Measurements from ENCODE around the gene FOLR1. TPM values are rescaled to one million over a fixed set of nuclear protein-coding genes. Genes with fewer than 3 reads are reported as not detected.

FOLR1 gene
- total RNA-seq, 1 donor from 2014 or later, result not detected

DNA sequence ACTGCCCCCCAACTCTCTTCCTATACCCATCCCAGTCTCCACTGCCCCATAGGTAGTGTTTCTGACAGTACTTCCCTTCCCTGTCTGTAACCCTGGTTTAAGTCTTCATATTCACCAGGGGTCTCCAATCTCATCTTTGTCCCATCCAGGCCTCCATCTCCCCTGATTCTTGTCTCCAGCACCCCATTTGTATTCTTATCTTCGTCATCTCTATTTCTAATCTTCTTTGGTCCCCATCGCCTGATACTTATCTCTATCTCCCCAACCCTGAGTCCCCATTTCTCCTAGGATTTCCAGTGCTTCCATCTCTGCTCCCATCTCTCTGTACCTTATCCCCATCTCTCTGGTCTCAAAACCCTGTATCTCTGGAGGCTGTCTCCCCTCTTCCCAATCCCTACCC is 50.2 kb downstream of the FOLR1 start:
- peaks cover 0 to 7% of the 10 kb centered on the region in 2 donors for H3K36me3 ChIP-seq
- peaks cover 24% of the 10 kb centered on the region for H3K27me3 ChIP-seq
- H3K4me3 ChIP-seq, result no peak overlapping the region
- H3K9me3 ChIP-seq, result no peaks in the 10 kb centered on the region
- no peak for TF ChIP-seq POLR2A (IDR thresholded peaks at IDR 0.05)
- no peak for DNase-seq (ENCODE audit: extremely low spot score in 2 of 2)
- H3K27ac ChIP-seq, result no peak overlapping the region
- H3K4me1 ChIP-seq, result peaks cover 40% of the 10 kb centered on the region
- intact Hi-C loops (cut with DNase I), result no loop called here

DNA sequence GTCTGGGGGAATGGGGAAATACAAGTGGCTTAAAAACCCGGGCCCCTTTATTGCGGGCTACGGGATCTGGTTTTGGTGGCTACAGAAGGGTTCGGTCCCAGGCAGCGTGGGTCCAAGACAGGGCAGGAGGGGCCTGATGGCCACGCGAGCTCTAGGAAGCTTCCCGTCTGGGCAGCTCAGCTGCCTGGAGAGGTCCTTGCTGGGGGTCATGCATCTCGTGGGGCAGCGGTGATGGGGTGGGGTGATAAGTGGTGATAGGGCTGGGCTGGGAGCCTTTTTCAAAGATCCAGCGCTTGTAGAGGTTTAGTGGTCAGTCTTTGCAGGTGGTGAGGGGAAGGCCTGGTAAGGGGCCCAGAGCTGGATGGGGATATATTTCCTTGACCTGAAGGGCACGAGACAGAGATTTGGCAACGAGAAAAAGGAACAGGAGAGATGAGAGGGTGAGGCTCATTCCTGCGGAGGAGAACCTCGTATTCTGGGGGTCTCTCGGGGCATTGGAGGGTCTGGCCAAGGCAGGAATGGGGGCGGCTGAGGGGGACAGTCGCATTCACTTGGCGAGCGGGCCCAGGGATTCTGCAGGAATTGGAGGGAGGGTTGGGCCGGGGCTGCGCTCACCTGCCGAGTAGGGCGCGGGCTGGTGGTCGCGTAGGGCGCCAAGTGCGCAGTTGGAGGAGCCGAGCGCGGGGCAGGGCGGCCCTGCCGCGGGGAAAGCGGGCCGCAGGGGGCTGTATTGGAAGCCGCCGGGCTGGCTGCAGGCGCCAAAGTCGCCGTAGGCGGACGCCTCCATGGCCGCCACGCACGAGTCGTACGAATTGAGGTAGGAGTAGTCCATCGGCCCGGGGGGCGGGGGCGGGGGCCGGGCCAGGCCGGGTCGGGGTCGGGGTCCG is 51.5 kb downstream of the FOLR1 start:
- H3K9me3 ChIP-seq, result no peaks in the 10 kb centered on the region
- DNase-seq (ENCODE audit: extremely low spot score in 2 of 2), result no peak
- TF ChIP-seq, protein P1, sequence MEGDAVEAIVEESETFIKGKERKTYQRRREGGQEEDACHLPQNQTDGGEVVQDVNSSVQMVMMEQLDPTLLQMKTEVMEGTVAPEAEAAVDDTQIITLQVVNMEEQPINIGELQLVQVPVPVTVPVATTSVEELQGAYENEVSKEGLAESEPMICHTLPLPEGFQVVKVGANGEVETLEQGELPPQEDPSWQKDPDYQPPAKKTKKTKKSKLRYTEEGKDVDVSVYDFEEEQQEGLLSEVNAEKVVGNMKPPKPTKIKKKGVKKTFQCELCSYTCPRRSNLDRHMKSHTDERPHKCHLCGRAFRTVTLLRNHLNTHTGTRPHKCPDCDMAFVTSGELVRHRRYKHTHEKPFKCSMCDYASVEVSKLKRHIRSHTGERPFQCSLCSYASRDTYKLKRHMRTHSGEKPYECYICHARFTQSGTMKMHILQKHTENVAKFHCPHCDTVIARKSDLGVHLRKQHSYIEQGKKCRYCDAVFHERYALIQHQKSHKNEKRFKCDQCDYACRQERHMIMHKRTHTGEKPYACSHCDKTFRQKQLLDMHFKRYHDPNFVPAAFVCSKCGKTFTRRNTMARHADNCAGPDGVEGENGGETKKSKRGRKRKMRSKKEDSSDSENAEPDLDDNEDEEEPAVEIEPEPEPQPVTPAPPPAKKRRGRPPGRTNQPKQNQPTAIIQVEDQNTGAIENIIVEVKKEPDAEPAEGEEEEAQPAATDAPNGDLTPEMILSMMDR (IDR thresholded peaks at IDR 0.05), result no peak
- no peak for TF ChIP-seq POLR2A (IDR thresholded peaks at IDR 0.05)
- TF ChIP-seq POLR2AphosphoS5 (IDR thresholded peaks at IDR 0.05; ENCODE audit: insufficient read depth in 1 of 2, low read depth in 1 of 2), result no peak
- H3K4me1 ChIP-seq, result peaks cover 39% of the 10 kb centered on the region
- H3K27ac ChIP-seq, result no peak overlapping the region
- H3K4me3 ChIP-seq, result peak overlapping the region in 1 of 2 donors; percentile 22
- intact Hi-C loops (cut with DNase I), result no loop called here
- no peaks in the 10 kb centered on the region for H3K36me3 ChIP-seq
- H3K27me3 ChIP-seq, result peaks cover 24% of the 10 kb centered on the region

- no peak within 1 kb of the TSS for H3K27ac ChIP-seq
- H3K4me3 ChIP-seq, result peak within 1 kb of the TSS in 1 of 2 donors; percentile 22
- H3K36me3 ChIP-seq, result no peaks in the 10 kb centered on the region
- intact Hi-C loops (cut with DNase I), result no loop called here
- no peak for TF ChIP-seq POLR2A (IDR thresholded peaks at IDR 0.05)
- no peak for TF ChIP-seq POLR2AphosphoS5 (IDR thresholded peaks at IDR 0.05; ENCODE audit: insufficient read depth in 1 of 2, low read depth in 1 of 2)
- TF ChIP-seq, protein P1 (IDR thresholded peaks at IDR 0.05), result no peak
- H3K27me3 ChIP-seq, result peaks cover 24% of the 10 kb centered on the region
- no peak for DNase-seq (ENCODE audit: extremely low spot score in 2 of 2)
- H3K9me3 ChIP-seq, result no peaks in the 10 kb centered on the region
- peaks cover 33% of the 10 kb centered on the region for H3K4me1 ChIP-seq
Observed at GRCh38 chr11:72244060-72244360, 52.1 kb downstream of the FOLR1 start, which contains the start of gene PHOX2A. TSS of gene PHOX2A (minus strand) at chr11:72244176. CDS start at chr11:72244004, 172 bp downstream.

- Histone ChIP-seq H3K4me3 (peak overlapping the region in 1 of 2 donors; percentile 22), H3K27ac (no peak overlapping the region), H3K36me3 (no peaks in the 10 kb centered on the region), H3K27me3 (peaks cover 24% of the 10 kb centered on the region), H3K4me1 (peaks cover 27% of the 10 kb centered on the region), H3K9me3 (no peaks in the 10 kb centered on the region)
- TF ChIP-seq, protein P1 (IDR thresholded peaks at IDR 0.05), result no peak
- TF ChIP-seq POLR2AphosphoS5 (IDR thresholded peaks at IDR 0.05; ENCODE audit: insufficient read depth in 1 of 2, low read depth in 1 of 2) (no peak), POLR2A (IDR thresholded peaks at IDR 0.05) (no peak)
- DNase-seq (ENCODE audit: extremely low spot score in 2 of 2), result no peak
- intact Hi-C loops (cut with DNase I), result no loop called here
Observed at GRCh38 chr11:72244361-72245262, 52.7 kb downstream of the FOLR1 start.

DNA sequence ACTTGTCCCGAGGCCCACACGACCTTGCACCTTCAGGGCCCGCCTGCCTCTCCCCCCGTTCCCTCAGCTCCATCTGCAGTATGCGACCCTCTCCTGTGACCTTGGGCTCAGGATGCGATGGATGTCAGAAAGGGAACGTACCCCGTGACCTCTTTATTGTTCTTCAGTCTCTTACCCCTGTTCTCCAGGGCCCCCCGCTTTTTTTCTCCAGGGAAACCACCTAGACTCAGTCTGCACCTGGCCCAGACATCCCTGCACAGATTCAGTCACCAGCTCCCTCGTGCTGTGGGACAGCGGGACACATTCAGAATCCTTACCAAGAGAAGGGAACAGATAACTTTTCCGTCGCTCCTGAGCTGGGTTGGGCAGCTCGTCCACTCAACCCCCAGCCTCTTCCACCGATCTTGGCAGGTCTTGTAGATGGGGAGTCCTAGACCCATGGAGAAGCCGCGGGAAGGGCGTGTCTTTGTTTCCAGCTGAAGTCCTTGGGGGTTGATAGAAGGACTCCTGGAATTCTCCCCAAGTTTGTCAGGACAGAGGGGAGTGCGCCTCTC is 53.4 kb downstream of the FOLR1 start:
- no peak overlapping the region for H3K27ac ChIP-seq
- no peak overlapping the region for H3K4me3 ChIP-seq
- no peaks in the 10 kb centered on the region for H3K9me3 ChIP-seq
- H3K36me3 ChIP-seq, result no peaks in the 10 kb centered on the region
- no peak for DNase-seq (ENCODE audit: extremely low spot score in 2 of 2)
- TF ChIP-seq POLR2AphosphoS5 (IDR thresholded peaks at IDR 0.05; ENCODE audit: insufficient read depth in 1 of 2, low read depth in 1 of 2) (no peak), POLR2A (IDR thresholded peaks at IDR 0.05) (no peak)
- TF ChIP-seq, protein P1 (IDR thresholded peaks at IDR 0.05), result no peak
- H3K4me1 ChIP-seq, result peaks cover 21% of the 10 kb centered on the region
- intact Hi-C loops (cut with DNase I), result no loop called here
- H3K27me3 ChIP-seq, result peaks cover 24% of the 10 kb centered on the region
